GM18870 (cell line): ENCODE data around the gene TUBB2B.
"Not testable (repeated sequence)": the region's sequence is repeated elsewhere in the genome, so short reads cannot be mapped to it uniquely, and the experiment has no call there.

Experiments
- ATAC-seq: cut with Tn5 transposase; IDR thresholded peaks from one replicate; pipeline ENCODE4 v1.9.1; 2021; ENCODE audit warnings: moderate library complexity; ENCODE audit not compliant: unreplicated experiment

The TUBB2B gene

DNA sequence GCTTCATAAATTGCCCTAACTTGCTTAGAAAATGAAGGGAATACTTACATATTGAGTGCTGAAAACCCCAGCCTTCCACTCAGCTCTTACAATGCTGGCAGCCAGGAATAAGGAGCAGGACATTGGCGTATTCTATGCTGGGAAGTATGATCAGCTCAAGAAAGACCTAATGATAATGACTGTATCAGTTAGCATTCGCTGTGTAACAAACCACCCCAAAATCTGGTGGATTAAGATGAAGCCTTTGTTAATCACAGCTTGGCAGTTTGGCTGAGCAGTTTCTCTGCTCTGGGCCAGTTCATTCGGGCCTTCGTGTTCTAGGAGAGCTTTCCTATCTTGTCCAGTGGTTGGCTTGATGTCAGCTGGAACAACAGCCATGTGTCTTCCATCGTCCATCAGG, 36.7 kb downstream of the TUBB2B start:
- ATAC-seq: no peak

GRCh38 chr6:3190056-3190455, 37.4 kb downstream of the TUBB2B start:
- no peak for ATAC-seq

DNA sequence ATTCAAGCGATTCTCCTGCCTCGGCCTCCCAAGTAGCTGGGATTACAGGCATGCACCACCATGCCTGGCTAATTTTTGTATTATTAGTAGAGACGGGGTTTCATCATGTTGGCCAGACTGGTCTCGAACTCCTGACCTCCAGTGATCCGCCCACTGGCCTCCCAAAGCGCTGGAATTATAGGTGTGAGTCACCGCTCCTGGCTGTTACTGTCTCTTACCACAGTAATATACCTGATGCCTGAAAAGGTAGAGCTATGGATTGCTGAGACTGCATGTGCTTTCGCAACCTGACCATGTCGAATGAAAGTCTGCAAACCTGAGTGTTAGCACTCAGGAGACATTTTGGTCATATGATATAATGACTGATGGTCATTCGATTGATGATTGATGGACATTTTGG, 38.3 kb downstream of the TUBB2B start:
- ATAC-seq: not testable (repeated sequence)

DNA sequence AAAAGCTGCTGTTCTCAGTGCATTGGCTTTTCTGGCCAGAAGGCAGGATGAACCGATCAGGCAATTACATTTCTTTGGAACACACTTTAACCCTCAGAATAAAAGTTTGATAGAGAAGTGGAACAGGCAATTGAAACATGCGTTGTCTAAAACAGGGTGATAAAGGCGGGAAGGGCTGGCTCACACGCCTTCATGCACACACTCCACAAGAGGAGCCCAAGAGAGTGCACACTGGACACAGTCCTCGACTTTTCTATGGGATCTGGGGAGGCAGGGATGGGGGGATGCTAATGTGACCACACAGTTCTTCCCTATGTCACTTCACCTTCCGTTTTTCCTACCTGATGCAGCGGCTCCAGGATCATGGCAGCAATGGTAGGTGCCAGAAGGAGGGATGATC, 39.2 kb downstream of the TUBB2B start:
- no peak for ATAC-seq

DNA sequence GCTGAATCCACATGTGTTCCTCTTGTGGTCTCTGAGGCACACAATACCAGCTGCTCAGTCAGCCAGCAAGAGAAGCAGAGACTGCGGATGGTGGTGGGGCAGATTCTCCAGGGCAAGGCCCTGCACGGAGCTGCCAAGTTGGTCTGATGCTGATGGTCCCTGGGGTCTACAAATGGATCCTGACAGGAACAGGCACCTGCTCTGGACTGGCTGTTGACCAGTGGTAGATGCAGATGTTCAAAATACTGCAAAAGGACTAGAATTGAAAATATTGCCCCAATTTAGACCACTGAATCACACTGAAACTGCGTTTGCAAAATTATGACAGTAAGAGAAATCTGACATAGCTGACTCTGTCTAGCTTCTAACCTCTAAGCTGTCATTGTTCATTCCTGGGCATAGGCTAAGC, 40.5 kb downstream of the TUBB2B start:
- no peak for ATAC-seq

GRCh38 chr6:3183066-3183465, 44.4 kb downstream of the TUBB2B start:
- no peak for ATAC-seq

DNA sequence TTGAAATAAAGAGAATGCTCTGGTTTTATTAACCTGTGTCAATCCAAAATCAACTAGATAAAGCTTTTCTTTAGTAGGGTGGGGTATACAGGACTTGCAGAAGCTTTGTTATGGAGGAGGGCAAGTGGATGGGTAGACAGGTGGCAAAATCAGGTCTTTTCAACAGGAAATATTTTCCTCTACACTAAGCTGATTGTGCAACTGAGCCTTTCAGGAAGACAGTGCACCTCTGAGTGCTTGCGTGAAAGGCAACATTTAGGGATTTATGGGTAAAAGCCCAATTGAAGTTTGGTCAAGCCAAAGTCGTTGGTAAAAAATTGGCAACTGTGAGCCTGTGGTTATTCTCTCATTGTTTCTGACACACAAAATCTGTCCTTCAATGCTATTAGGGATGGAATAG, 46.3 kb downstream of the TUBB2B start:
- no peak for ATAC-seq

DNA sequence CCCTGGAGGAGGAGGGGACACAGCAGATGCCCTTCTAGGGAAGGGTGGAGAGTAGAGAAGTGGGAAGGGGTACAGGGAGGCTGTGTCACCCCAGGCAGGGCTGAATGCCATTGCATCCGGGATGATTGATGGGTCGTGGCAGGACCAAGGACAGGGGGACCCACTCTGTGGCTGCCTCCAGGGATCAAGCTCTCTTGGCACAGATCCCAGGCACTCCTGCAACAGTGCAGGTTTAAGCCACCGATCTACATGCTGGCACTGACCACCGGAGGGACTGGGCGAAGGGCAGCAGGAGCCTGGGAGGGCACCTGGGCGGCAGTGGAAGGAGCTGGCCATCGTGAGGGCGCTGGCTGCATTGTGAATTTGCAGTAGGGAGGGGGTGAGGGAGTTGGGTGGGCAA, 47.5 kb downstream of the TUBB2B start:
- not testable (repeated sequence) for ATAC-seq

DNA sequence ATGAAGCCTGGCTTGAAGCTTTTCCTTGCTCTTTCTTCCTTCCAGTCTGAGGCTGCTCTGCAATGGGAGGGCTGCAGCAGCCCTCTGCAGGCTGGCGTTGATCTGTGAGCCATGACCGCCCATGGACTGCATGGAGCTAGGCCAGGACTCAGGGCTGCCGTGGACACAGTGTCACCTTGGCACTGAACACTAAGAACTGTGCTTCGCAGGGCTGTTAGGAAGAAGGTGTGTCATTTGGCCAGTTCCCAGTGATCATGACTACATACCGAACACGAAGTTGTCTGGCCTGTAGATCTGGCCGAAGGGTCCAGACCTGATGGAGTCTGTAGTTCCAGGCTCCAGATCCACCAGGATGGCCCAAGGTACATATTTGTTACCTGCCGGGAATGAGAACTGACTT, 48.8 kb downstream of the TUBB2B start:
- ATAC-seq: not testable (repeated sequence)

DNA sequence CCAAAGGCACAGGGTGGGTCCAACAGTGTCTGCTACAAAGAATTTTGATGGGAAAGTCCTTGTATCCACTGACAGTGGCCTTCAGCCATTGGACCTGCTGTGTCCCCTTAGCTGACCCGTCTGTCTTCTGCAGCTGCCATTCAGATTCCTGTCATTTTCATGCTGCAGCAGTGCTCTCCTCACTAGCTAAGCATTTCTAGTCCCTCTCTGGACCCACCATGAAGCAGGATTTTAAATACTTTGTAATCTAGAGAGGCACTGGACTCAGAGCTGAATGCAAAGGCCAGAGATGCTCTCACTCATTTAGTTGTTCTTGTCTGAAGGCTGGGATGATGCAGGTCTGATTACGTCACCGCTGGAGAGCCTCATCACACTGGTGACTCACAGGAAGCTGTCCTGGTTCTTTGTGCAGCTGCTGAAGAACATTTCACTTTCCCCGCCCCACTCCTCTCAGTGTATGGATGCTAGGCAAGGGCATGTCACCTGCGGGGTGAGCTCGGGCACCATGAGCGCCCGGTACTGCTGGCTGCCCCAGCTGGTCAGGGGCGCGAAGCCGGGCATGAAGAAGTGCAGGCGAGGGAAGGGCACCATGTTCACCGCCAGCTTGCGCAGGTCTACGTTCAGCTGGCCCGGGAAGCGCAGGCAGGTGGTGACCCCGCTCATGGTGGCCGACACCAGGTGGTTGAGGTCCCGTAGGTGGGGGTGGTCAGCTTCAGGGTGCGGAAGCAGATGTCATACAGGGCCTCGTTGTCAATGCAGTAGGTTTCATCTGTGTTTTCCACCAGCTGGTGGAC, 50.7 kb downstream of the TUBB2B start:
- ATAC-seq: no peak

DNA sequence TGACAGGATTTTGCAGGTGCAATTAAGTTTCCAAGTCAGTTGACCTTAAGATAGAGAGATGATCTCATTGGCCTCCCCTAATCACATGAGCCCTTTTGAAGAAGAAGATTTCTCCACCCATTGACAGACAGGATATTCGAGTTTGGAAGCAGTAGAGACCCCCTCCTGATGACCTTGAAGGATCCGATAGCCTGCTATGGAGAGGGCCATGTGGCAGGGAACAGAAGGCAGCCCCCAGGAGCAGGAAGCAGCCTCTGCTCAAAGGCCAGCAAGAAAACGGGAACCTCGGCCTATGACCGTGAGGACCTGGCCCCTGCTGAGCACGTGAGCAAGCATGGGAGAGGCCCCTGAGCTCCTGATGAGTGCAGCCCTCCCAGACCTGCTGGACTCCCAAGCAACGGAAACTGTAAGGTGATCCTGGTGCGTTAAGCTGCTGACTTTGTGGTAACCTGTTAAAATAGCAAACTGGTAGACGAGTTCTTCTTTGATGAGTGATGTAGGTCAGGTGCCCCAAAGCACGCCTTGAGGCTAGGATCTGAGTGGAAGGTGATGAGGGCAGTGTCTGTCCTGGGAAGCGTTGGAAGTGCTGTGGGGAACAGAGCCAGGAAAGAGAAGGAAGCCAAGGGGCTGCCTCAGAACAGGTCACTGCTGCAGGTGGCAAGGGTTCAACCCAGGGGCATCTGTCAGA, 51.6 kb downstream of the TUBB2B start:
- no peak for ATAC-seq
